ENCODE measurements around the gene NR3C1. TPM values are rescaled to one million over a fixed set of nuclear protein-coding genes. Genes with fewer than 3 reads are reported as not detected.
A peak's percentile ranks its signal among the peaks of the same experiment; 100 is the strongest.

Gene NR3C1
- total RNA-seq, 4 donors from 2014 or later = 29.7 to 79.2 (median 38.9) TPM

DNA sequence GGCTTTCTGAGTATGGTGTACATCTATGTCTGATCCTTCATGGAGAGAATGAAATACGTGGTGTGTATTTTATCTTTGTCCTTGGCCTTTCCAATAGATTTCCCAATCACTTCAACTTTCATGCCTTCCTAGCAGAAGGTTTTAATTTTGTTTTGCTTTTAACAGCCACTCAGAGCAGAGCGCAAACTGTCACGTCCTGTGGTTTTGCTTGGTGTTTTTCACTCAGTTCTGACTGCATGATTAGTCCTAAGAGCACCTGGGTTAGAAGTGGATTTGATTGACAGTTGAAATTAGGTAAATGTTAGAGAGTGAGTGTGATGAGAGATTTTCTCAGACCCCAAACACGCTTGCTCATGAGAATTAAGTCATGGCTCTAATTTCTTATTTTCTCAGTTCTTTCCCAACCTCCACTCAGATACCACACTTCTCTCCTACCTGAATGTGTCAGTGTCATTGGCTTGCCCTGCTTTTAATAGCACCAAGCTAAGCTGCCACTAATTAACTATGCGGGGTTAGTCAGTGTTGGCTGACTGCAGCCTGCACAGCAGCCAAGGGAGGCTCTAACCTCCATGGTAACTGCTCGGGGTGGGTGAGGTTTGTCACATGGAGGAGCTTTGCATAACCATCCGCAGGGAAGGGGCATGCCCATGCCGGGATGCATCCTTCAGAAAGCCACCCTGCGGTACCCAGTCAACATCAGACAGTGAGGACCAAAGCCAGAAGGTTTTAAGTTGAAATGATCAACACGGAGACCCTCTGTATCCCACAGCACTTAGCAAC, 173.4 kb downstream of the NR3C1 start:
- Histone ChIP-seq H3K36me3 (no peaks in the 10 kb centered on the region), H3K4me1 (no peaks in the 10 kb centered on the region), H3K4me3 (peak overlapping the region in 1 of 4 donors; percentile 12), H3K27me3 (no peaks in the 10 kb centered on the region), H3K27ac (peak overlapping the region in 1 of 4 donors; percentile 38), H3K9me3 (no peaks in the 10 kb centered on the region)
- TF ChIP-seq POLR2A (IDR thresholded peaks at IDR 0.05) (no peak), CTCF (IDR thresholded peaks at IDR 0.05) (no peak)
- DNase-seq = no peak

- TF ChIP-seq CTCF (IDR thresholded peaks at IDR 0.05) (no peak), POLR2A (IDR thresholded peaks at IDR 0.05) (no peak)
- peak overlapping the region in 1 of 4 donors; percentile 38 for H3K27ac ChIP-seq
- H3K4me1 ChIP-seq = no peaks in the 10 kb centered on the region
- no peak for DNase-seq
- no peaks in the 10 kb centered on the region for H3K27me3 ChIP-seq
- peak overlapping the region in 1 of 4 donors; percentile 12 for H3K4me3 ChIP-seq
- no peaks in the 10 kb centered on the region for H3K36me3 ChIP-seq
- no peaks in the 10 kb centered on the region for H3K9me3 ChIP-seq
Measured at GRCh38 chr5:143229426-143229895, 174.0 kb downstream of the NR3C1 start.

GRCh38 chr5:143228597-143229293, 174.7 kb downstream of the NR3C1 start:
- no peaks in the 10 kb centered on the region for H3K4me1 ChIP-seq
- TF ChIP-seq CTCF (IDR thresholded peaks at IDR 0.05) (no peak), POLR2A (IDR thresholded peaks at IDR 0.05) (no peak)
- DNase-seq = no peak
- no peaks in the 10 kb centered on the region for H3K36me3 ChIP-seq
- no peaks in the 10 kb centered on the region for H3K9me3 ChIP-seq
- H3K27me3 ChIP-seq = no peaks in the 10 kb centered on the region
- no peak overlapping the region for H3K27ac ChIP-seq
- H3K4me3 ChIP-seq = no peak overlapping the region

Small RNA genes lying within 50 kb of the gene (small RNA-seq; reads per million reads assigned to genes)
- gene AC091925.2 = 0 reads per million in 2 donors
